VCaP (cell line): ENCODE data around the gene DIAPH3.

Experiments
- H3K27ac ChIP-seq: fragments of 450-650 bp; 2 replicates; pipeline ENCODE4 v1.5.1; 2017
- CTCF ChIP-seq: fragments of 450-650 bp; conservative IDR thresholded peaks from 2 replicates; pipeline ENCODE4 v1.5.1; 2017; ENCODE audit warnings: mild to moderate bottlenecking, moderate library complexity

The DIAPH3 gene

DNA sequence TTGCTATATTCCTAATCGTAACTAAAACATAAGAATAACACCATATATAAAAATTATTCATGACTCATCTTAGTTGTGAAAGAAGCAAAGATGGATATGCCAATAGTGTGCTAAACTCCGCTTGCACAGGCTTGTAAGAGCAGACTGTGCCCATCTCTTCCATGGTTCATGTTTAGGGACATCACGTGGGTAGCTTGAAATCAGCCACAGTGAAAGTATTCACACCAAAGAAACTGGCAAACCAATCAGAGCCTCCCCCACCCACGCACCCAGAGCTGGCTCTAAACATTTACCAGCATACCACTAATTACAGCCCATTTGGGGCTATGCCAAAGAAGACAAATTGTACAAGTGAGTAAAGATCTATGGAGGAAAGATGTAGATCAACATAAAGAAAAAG, 147.5 kb downstream of the DIAPH3 start:
- H3K27ac ChIP-seq = no peak overlapping the region
- no peak for TF ChIP-seq CTCF

- no peak overlapping the region for H3K27ac ChIP-seq
- no peak for TF ChIP-seq CTCF
These were observed 150.6 kb downstream of the DIAPH3 start for GRCh38 chr13:60013166-60013565.

GRCh38 chr13:60012488-60012887, 151.2 kb downstream of the DIAPH3 start:
- no peak for TF ChIP-seq CTCF
- no peak overlapping the region for H3K27ac ChIP-seq

- H3K27ac ChIP-seq = peak overlapping the region; percentile 40
- no peak for TF ChIP-seq CTCF
These were observed 154.2 kb downstream of the DIAPH3 start for GRCh38 chr13:60009300-60010253.

GRCh38 chr13:60001889-60002288, 161.8 kb downstream of the DIAPH3 start:
- no peak for TF ChIP-seq CTCF
- H3K27ac ChIP-seq = no peak overlapping the region

GRCh38 chr13:60000976-60001375, 162.8 kb downstream of the DIAPH3 start:
- H3K27ac ChIP-seq = no peak overlapping the region
- no peak for TF ChIP-seq CTCF

DNA sequence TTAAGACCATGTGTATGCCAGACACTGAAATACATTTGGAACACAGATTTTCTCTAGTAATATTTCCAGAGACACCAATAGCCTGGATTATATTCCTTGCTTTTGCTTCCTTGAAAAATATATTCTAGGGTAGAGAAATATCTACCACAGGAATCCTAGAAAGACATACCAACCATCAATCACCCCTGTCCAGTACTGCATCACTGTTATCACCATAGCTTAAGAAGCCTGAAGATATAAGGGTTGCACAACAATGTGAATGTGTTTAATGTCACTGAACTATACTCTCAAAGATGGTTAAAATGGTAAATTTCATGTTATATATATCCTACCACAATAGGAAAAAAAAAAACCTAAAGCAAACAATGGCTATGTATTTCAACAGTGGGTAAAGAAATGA, 163.6 kb downstream of the DIAPH3 start:
- no peak for TF ChIP-seq CTCF

More for the DNA sequence above, 163.6 kb downstream of the DIAPH3 start:
- no peak overlapping the region for H3K27ac ChIP-seq
